Epithelial cell of prostate (primary cell): ENCODE measurements around the gene EXOC2.
"Not testable (repeated sequence)": the region's sequence is repeated elsewhere in the genome, so short reads cannot be mapped to it uniquely, and the experiment has no call there.

Experiments
- DNase-seq: peaks from one replicate; pipeline ENCODE4 v3.0.0-alpha.2; 2011; ENCODE audit warnings: low read depth, low spot score
- H3K27ac ChIP-seq: fragments of 450-650 bp; 2 replicates; pipeline ENCODE4 v1.5.1; 2017; ENCODE audit warnings: mild to moderate bottlenecking

Gene EXOC2

DNA sequence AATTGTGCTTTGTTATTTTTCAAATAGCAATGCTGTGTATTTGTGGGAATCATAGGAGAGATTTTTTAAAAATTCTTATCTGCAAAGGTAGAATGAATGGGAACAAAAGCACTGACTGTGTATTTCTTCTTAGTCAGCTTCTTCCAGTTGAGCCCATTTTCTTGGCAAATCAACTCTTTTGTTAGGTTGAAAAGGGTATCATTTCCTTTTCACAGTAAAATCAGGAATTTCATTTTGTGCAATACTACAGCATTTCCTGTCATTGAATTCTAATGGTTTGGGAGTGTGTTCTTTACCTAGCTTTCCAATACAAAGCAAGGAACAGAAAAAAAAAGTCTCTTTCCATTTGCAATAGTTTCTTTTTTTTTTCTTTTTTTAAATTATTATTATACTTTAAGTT is 19.0 kb upstream of the EXOC2 start:
- H3K27ac ChIP-seq, result no peak overlapping the region
- DNase-seq, result no peak

DNA sequence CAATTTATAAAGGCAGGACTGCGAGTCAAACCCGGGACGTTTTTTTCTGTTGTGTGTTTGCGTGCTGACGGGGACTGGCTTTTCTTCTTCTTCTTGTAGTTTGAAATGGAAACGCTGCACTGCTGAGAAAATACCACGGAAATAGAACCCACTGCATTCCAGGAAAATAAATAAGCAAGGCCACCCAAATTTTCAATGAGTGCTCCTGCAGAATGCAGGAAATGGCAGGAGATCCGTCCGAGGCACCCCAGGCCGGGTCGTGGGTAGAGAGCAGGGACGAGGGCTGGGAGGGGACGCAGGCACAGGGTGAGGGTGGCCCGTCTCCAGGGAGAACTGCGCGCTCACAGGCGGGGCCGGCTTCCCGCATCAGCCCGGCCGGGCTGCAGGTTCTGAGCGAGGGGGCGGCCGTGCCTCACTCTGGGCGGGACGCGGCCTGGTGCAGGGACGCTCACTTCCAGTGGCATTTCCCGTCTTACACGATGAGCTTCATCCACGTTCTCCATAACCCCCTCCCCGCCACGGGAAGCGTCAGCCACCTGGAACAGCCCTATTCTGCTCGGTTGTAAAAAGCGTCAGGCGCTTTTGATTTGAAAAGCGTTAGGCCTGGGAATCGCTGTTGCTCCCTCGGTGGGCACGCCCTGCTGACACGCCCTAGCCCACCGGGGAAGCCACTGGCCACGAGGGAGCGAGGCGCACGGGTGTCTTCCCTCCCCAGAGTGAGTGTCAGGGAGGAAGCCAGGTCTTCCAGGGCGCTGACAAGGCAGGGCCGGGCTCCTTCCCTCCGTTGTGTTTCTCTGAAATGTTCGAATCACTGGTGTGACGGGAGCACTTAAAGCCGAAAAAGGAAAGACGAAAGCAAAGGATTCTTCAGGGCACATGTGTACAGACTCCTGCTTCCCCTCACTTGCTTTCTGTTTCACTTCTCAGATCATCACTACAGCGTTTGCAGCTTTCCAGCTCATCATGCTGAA is 17.9 kb upstream of the EXOC2 start:
- H3K27ac ChIP-seq, result no peak overlapping the region
- no peak for DNase-seq

DNA sequence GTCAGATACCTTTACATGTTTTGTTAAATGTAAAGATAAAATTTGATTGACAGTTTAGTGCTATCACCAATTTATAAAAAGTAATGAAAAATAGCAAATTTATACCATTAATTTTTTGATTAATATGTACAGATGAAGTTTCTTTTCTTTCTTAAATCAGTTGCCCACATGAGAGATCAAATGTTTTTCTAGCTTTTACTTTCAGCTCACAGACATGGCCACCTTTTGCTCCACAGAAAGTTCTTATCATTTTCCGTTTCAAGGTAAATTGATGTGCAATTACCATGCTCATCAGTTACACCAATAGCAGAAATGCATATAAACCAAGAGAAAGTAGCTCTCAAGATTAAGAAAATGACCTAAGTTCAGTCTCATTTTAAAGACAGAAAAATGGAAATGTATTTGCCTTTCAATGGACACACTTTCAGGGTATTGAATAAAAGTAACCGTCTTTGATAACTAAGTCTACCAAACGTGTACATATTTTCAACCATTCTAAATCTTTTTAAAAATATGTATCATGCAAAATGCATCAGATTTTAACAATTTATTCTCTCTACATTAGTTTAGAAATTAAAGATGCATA is 16.6 kb upstream of the EXOC2 start:
- no peak for DNase-seq
- no peak overlapping the region for H3K27ac ChIP-seq

DNA sequence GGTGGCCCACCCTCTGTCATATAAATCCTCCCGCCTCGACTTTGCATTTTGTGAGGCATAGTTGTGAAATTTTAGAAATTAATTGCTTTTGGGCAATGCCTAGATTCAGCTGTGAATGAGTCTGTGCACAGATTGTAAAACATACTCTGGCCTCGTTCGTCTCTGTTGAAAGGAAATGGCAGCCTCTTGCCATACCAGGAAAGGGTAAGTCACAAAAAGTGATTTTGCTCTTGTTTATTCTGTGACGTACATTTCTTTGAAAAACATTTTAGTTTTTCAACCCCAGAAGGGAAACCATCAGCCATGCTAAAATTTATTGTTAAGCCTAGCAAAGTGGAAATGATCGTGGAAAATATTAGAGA is 15.3 kb upstream of the EXOC2 start:
- no peak overlapping the region for H3K27ac ChIP-seq

DNA sequence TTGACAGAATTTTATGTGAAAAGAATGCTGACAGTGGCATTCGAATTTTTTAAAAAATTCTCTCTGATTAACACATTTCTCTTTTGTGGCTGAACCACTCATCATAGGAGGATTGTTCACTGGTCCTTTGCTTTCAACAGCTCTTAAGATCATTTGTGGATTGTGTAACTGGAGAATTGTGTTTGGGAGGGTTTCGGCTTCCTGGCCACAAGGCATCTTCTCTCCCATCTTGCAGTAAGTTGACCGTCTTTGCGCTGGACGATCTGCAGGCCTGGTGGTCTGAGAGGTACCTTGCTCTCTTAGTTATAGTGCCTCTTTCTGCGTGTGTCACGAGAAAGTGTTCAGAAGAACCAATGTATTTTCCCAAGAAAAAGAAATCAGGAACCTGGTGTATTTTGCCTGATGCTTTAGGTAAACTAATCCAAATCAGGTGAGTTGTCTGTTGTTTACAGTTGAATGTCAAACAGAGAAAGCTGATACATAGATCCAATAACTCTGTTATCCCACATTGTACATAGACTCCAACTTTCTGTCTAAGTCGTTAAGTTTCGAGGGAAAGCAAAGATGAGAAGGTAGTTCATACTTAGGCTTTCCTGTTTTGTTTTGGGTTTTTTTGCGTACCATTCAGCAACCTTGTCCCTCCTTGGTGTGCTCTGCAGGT is 14.8 kb upstream of the EXOC2 start:
- H3K27ac ChIP-seq, result no peak overlapping the region
- DNase-seq, result no peak

More for the DNA sequence above, 15.3 kb upstream of the EXOC2 start:
- DNase-seq, result no peak

DNA sequence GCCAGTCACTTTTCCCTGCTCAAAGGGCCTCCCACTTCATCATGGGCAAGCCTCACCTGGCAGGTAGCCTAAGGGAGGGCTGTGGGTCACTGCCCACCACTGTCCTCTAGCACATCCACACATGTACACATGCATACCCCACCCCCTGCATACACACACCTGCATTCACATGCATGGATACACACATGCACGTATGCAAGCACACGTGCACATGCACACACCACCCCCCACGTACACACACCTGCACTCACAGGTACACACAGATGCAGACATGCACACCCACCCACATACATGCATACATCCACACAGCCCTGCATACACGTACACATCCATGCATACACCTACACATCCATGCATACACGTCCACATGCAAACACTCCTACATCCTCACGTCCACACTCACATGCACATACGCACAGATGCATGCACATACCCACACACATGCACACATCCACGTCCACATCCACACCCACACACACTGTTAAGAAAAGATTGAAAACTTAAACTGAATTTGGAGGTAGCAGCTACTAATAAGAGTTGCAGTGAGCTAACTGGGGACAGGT is 14.0 kb upstream of the EXOC2 start:
- no peak overlapping the region for H3K27ac ChIP-seq
- no peak for DNase-seq

DNA sequence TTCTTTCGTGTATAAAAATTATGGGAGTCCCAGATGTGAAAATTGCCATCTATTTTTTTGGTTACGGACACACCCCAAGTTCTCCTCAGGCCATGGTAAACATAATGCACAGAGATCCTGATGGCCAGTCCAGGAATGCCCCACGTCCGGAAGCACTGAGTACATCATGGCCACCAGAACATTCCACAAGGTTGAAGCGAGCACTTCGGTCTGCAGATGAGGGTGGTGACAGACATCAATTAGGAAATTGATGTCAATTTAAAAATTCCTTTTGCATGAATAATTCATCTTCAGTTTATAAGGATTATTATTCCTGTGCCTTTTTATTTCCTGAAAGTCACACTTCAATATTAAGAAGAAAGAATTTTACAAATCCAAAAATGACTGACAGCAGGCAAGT is 13.2 kb upstream of the EXOC2 start:
- H3K27ac ChIP-seq, result no peak overlapping the region
- no peak for DNase-seq

DNA sequence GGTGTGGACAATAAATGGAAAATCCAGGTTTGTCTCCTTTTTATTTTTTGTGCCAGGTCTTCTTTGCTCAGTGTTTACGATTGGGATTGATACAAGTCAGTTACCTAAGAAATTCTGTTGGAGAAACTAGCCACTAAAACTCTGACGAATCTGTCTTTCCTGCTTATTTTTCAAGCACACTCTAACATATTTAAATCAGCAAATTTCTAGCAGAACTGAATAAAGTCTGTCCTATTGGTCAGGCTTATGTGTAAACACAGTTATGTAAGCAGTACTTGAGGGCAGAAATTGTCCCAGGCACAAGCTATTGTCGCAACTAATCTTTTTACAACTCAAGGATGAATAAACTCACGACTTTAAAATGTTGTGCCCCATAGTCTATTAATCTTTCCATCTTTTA is 12.1 kb upstream of the EXOC2 start:
- no peak for DNase-seq
- no peak overlapping the region for H3K27ac ChIP-seq

DNA sequence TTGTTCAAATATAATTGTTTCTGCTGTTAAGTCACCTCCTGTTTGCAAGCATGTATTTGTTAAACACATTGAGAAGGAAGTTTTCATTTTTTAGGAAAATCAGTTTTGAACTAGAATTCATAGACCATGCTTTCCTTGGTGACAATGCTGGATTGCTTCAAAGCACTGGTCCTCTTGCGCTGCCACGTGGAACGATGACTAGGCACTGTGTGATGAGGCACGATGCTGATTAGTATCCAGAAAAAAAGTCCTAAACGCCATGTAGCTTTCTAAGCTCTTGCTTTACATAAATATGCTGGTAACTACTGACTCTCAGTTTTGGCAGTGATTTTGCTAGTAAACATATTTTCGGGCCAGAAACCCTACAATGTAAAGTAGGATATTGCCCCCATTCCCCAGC is 11.1 kb upstream of the EXOC2 start:
- no peak overlapping the region for H3K27ac ChIP-seq
- DNase-seq, result no peak

DNA sequence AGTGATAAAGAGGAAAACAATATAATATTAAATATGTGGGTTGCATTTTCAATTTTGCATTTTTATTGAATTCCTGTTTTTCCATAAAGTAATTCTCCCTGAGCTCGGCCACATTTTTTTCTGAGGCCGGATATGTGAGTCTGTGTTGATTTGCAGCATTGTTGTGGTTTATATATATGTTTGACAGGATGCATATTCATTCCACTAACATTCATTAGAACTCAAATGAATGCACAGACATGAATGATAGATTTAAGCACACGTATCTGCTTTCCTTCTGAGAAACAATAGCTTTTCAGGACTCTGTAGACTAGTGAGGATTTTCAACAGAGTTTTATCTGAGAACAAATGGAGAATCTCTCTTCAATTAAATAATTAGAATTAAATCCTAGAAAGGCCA is 10.6 kb upstream of the EXOC2 start:
- no peak for DNase-seq
- no peak overlapping the region for H3K27ac ChIP-seq

DNA sequence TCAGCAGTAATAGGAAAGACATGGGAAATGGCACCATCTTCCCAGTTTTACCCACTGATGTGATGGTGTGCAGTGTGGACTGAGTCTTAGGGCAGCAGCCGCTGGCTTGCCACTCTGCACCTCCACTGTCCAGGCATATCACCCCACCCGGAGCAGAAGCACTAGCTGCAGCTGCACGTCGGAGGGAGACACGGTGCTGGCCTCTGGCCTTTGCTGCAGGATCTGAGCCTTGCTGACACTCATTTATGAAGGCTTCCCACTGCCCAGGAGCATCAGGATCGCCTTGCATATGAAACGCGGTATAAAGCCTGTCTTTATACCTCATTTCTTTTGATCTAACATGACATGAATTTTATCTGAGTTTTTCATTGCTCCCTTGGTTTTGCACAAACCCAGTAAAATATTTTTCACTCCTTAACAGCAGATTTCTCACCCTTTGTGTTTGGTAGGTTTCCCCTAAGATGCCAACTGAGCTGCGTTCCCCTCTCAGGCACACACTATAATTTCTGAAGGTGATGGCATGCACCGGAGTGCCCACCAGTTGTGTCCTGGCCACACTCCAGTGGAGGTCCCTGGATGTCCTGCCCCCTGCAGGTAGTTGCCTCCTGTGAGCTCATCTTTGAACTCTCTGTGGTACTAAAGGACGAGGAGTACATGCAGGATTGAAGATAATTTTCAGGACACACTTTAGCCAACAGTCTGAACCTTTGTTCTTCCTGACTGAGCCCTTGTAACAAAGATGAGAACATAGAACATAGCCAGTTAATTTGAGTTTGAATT is 9.0 kb upstream of the EXOC2 start:
- no peak overlapping the region for H3K27ac ChIP-seq
- DNase-seq, result no peak

DNA sequence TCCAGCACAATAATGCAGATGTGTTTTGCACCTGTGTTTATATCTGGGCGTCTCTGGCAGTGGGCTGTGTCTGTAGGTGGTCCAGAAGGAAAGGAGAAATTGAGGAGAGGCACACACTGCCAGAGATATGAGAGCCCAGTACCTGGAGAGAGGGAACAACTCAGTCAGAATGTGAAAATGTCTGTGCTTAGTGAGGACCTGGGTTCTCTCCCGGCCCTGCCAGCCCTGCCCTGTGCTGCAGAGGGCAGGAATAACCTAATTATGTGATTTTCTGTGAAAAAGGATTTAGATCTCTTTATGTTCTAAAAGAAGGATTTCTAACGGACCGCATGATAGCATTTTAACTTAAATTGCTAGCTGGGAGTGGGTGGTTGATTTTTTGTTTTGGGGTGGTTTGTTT is 8.3 kb upstream of the EXOC2 start:
- no peak for DNase-seq
- H3K27ac ChIP-seq, result no peak overlapping the region

DNA sequence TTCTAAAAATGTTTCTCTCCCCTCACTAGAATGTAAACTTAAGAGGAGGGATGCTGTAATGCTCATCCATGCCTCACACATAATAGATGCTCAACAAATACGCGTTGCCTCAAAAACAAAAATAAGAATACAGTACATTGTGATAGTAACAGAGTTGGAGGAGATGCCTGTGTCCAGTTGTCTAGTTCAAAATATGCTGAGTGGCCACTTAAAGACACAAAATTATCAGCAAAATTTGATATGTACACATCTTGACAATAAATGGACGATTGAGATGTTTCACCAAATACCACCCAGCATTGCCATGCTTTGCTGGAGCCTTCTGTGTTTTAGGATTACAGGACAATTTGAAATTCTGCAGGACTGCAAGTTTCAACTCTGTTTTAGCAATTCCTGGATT is 7.6 kb upstream of the EXOC2 start:
- DNase-seq, result no peak
- no peak overlapping the region for H3K27ac ChIP-seq

DNA sequence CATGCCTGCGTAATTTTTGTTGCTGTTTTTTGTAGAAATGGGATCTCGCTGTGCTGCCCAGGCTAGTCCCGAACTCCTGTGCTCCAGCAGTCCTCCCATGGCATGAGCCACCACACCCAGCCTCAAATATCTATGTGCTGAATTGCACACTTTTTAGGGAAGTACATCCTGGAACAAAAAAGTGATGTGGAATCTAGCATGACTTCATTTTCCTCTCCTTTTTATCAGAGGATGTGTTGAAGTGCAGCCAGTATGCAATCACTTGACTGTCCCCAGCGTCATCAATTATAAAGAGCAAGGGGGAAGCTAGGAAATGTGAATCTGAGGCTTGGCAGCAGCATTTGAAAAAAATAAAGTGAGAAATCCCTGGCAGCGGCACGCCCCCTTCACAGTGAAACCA is 6.4 kb upstream of the EXOC2 start:
- no peak for DNase-seq

DNA sequence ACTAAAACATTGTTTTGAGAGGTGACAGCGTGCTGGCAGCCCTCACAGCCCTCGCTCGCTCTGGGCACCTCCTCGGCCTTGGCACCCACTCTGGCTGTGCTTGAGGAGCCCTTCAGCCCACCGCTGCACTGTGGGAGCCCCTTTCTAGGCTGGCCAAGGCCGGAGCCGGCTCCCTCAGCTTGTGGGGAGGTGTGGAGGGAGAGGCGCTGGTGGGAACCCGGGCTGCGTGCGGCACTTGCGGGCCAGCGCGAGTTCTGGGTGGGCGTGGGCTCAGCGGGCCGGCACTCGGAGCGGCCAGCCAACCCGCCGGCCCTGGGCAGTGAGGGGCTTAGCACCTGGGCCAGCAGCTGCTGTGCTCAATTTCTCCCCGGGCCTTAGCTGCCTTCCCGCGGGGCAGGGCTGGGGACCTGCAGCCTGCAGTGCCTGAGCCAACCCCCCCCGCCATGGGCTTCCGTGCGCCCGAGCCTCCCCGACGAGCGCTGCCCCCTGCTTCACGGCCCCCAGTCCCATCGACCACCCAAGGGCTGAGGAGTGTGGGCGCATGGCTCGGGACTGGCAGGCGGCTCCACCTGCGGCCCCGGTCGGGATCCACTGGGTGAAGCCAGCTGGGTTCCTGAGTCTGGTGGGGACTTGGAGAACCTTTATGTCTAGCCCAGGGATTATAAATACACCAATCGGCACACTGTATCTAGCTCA is 1.6 kb upstream of the EXOC2 start:
- DNase-seq, H3K27ac ChIP-seq: not testable (repeated sequence)

More for the DNA sequence above, 6.4 kb upstream of the EXOC2 start:
- no peak overlapping the region for H3K27ac ChIP-seq

DNA sequence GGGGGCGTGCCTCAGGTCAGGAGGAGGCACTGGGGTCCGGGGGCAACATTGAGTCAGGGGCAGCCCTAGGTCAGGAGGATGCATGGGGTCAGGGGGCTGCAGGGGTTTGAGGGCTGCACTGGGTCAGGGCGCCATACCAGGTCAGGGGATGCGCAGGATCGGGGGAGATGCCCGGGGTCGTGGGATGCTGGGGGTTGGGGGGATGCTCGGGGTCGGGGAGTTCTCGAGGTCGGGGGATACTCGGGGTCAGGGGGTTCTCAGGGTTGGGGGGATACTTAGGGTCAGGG is 727 bp upstream of the EXOC2 start:
- H3K27ac ChIP-seq, result no peak overlapping the region

DNA sequence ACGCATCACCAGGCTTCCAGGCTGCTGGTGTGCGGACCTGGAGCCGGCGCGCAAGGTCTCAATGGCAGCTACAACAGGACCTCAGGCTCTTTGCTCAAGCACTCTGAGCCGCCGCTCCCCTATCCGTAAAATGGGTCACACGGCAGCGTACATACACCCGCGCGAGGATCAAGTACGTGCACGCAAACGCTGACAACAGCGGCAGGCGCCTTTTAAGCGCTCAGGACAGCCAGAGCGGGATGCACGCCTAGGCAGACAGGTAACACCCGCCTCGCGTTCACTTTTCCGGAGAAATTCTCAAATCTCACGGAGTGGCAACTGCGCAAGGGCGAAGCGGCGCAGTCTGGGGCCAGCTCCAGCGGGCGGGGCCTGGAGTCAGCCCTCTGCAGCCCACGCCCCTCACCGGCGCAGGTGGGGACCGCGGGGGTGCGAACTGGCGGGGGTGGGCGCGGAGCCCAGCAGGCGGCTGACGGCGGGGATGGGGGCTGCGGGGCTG is 535 bp downstream of the EXOC2 start:
- DNase-seq, result peak; percentile 14
- H3K27ac ChIP-seq, result peak overlapping the region; percentile 90

More for the DNA sequence above, 727 bp upstream of the EXOC2 start:
- no peak for DNase-seq

DNA sequence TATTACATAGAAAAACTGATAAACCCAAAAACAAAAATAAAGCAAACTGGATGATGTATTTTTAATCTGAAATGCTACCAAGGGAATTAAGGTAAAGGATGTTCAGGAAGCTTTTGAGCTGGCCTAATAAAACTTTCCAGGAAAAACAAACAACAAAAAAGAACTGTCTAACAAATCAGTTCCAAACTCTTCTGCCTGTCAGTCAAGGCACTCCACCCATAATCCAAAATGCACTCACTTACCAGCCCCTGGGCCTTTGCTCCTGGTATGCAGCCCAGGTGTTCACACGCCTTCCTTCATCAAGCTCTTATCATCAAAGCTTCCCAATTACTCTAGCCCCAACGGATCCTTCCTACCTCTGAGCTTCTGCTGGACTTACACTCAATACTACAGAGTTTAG is 3.7 kb downstream of the EXOC2 start:
- no peak for DNase-seq
- H3K27ac ChIP-seq, result no peak overlapping the region

DNA sequence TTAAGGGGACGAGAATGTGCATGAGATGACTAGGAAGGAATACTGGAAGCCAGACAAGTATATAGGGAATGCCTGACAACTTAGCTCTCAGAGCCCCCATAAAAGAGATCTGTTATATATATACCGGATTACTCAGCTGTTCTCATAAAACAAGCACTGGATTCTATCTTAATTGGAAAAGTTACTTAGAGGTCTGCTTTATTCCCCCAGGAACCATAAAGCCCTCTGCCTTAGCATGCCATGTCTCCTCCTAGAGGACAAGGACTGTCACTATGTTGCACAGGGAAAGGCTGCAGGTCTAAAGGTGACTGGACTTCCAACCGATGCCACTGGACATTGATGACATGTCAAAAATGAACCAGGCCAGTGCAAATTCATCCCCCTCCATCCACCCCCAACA is 6.4 kb downstream of the EXOC2 start:
- DNase-seq, result no peak
- no peak overlapping the region for H3K27ac ChIP-seq
